ENCODE measurements around the gene RPL34. TPM values are rescaled to one million over a fixed set of nuclear protein-coding genes. Genes with fewer than 3 reads are reported as not detected.

The RPL34 gene
- total and polyA plus RNA-seq, 2 of the 8 experiments (the other 6 are each of a cell fraction or from before 2014, with no cell fraction given), result 1,430 to 2,987 TPM

DNA sequence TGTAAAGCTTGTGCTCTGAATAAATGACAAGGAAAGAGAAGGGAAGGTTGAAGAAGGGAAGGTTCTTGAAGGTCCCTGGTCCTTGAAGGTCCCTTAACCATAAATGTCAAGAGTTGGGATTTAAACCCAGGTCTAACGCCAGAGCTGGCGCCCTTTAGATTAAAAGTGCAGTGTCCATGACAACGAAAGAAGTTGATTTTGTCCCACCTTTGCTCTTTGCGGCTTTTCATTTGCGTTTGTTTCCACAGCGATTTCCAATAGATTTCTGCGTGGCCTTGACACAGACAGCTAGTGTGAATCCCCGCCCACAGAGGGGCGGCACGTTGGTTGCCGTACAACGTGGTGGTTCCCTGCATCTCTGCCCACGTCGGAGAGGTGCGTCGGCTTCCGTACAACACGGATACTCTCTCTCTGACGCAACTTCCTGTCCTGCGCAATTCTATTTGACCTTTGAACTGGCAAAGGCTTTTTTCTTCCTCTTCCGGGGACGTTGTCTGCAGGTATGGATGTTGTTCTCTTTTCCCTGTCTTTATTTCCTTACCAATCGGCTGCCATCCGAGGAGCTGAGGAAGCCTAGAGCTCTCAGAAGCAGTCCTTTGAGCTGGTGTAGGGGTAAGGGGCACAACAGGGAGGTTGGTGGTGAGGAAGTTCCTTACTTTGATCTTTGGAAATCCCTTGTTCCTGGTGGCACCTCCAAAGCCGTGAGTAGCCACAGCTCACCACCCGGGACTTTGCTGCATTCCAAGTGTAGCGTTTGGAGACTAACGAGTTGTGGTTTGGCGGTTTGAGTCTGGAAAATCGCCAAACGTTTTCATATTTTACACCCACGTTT, at the start of gene RPL34 (continued):
- TF ChIP-seq GTF2F1 (IDR thresholded peaks at IDR 0.05; ENCODE audit: borderline replicate concordance, low read depth, low read length) (no peak), HDAC2 (IDR thresholded peaks at IDR 0.05; ENCODE audit: borderline replicate concordance in 1 of 2, low read depth in 2 of 2, low read length in 2 of 2) (no peak), GABPA (IDR thresholded peaks at IDR 0.05; ENCODE audit: borderline replicate concordance, insufficient read depth, low read length) (peak; percentile 87), CHD1 (IDR thresholded peaks at IDR 0.05; ENCODE audit: low read depth, low read length) (no peak), E2F6 (IDR thresholded peaks at IDR 0.05) (peak; percentile 22; the same call in 1 of the 2 replicates), BACH1 (IDR thresholded peaks at IDR 0.05; ENCODE audit: low read length) (peak; percentile 2; the same call in 1 of the 2 replicates), SIX5 (IDR thresholded peaks at IDR 0.05; ENCODE audit: low read depth, low read length) (peak; percentile 26; the same call in 1 of the 2 replicates), CHD2 (IDR thresholded peaks at IDR 0.05; ENCODE audit: low read length) (peak; percentile 72), FOSL1 (IDR thresholded peaks at IDR 0.05; ENCODE audit: insufficient read depth, low read depth, low read length) (no peak), POLR2A (IDR thresholded peaks at IDR 0.05; ENCODE audit: control extremely low read depth in 1 of 2, low read depth in 2 of 2, low read length in 2 of 2) (peak; percentile 92 to 99), EGR1 (IDR thresholded peaks at IDR 0.05; ENCODE audit: borderline replicate concordance, low read depth, low read length) (peak; percentile 37; the same call in 1 of the 2 replicates), TAF1 (IDR thresholded peaks at IDR 0.05; ENCODE audit: low read depth, low read length) (peak; percentile 97), POLR2AphosphoS5 (IDR thresholded peaks at IDR 0.05; ENCODE audit: low read depth, low read length) (peak; percentile 89), NRF1 (IDR thresholded peaks at IDR 0.05; ENCODE audit: low read depth, low read length) (peak; percentile 35), CBX5 (IDR thresholded peaks at IDR 0.05; ENCODE audit: low read depth, low read length) (no peak), TBP (IDR thresholded peaks at IDR 0.05; ENCODE audit: low read depth, low read length) (peak; percentile 96), JUND (IDR thresholded peaks at IDR 0.05; ENCODE audit: low read length) (peak; percentile 34; the same call in 1 of the 2 replicates), EP300 (IDR thresholded peaks at IDR 0.05; ENCODE audit: borderline replicate concordance in 1 of 2, low read depth in 2 of 2, low read length in 2 of 2) (no peak), SP2 (IDR thresholded peaks at IDR 0.05; ENCODE audit: low read length) (peak; percentile 15; the same call in 1 of the 2 replicates), KDM4A (IDR thresholded peaks at IDR 0.05; ENCODE audit: low read depth, low read length, severe bottlenecking) (peak; percentile 60), CBX8 (IDR thresholded peaks at IDR 0.05; ENCODE audit: borderline replicate concordance, low read depth, low read length) (no peak), ASH2L (IDR thresholded peaks at IDR 0.05; ENCODE audit: low read length) (peak; percentile 92), SP4 (IDR thresholded peaks at IDR 0.05; ENCODE audit: low read length) (peak; percentile 84; the same call in 1 of the 2 replicates), CTBP2 (IDR thresholded peaks at IDR 0.05; ENCODE audit: borderline replicate concordance, insufficient read depth, insufficient read length, low read length) (no peak)

All from H1 (cell line).